ENCODE measurements around the gene KLC3.

The KLC3 gene

GRCh38 chr19:45346449-45346848 lies 5.9 kb downstream of the KLC3 start:
- TF ChIP-seq CTCF (IDR thresholded peaks at IDR 0.05; ENCODE audit: control extremely low read depth, extremely low read depth, low read depth, missing control alignments): no peak
- DNase-seq (ENCODE audit: extremely low spot score): no peak
- ChIA-PET POLR2A (no interaction called here), CTCF (no interaction called here)

- DNase-seq (ENCODE audit: extremely low spot score): no peak
- POLR2A ChIA-PET: no interaction called here
- no peak for TF ChIP-seq CTCF (IDR thresholded peaks at IDR 0.05; ENCODE audit: control extremely low read depth, extremely low read depth, low read depth, missing control alignments)
- CTCF ChIA-PET: interaction anchor here (1.5 kb wide), 1 partner anchor 9 kb away, joined by 4 read pairs; no protein-coding TSS in a partner anchor
Observed at GRCh38 chr19:45347570-45348366, 7.2 kb downstream of the KLC3 start.

- no peak for TF ChIP-seq CTCF (IDR thresholded peaks at IDR 0.05; ENCODE audit: control extremely low read depth, extremely low read depth, low read depth, missing control alignments)
- POLR2A ChIA-PET: no interaction called here
- CTCF ChIA-PET: interaction anchor here (1.5 kb wide), 1 partner anchor 10 kb away, joined by 4 read pairs; no protein-coding TSS in a partner anchor
- no peak for DNase-seq (ENCODE audit: extremely low spot score)
Observed at GRCh38 chr19:45348367-45349125, 8.0 kb downstream of the KLC3 start.

- no peak for TF ChIP-seq CTCF (IDR thresholded peaks at IDR 0.05; ENCODE audit: control extremely low read depth, extremely low read depth, low read depth, missing control alignments)
- DNase-seq (ENCODE audit: extremely low spot score): no peak
- POLR2A ChIA-PET: no interaction called here
- CTCF ChIA-PET: no interaction called here
Observed at GRCh38 chr19:45349126-45349415, 8.5 kb downstream of the KLC3 start.

GRCh38 chr19:45349430-45349941 lies 8.9 kb downstream of the KLC3 start:
- ChIA-PET POLR2A (no interaction called here), CTCF (interaction anchor here (1.0 to 1.4 kb wide), 2 partner anchors 10 to 15 kb away, joined by 3 read pairs; no protein-coding TSS in a partner anchor)
- no peak for DNase-seq (ENCODE audit: extremely low spot score)
- TF ChIP-seq CTCF (IDR thresholded peaks at IDR 0.05; ENCODE audit: control extremely low read depth, extremely low read depth, low read depth, missing control alignments): no peak

GRCh38 chr19:45350477-45351058 lies 10.0 kb downstream of the KLC3 start:
- no peak for DNase-seq (ENCODE audit: extremely low spot score)
- POLR2A ChIA-PET: interaction anchor here (0.5 kb wide), 1 partner anchor 14 kb away, joined by 5 read pairs; no protein-coding TSS in a partner anchor
- no peak for TF ChIP-seq CTCF (IDR thresholded peaks at IDR 0.05; ENCODE audit: control extremely low read depth, extremely low read depth, low read depth, missing control alignments)
- CTCF ChIA-PET: interaction anchor here (1.0 to 1.4 kb wide), 3 partner anchors 11 to 16 kb away, joined by 3 to 4 read pairs (median 3); no protein-coding TSS in a partner anchor
